GM23338 (cell line): ENCODE results near the gene AIM2. TPM values are rescaled to one million over a fixed set of nuclear protein-coding genes. Genes with fewer than 3 reads are reported as not detected.

Experiments
- ATAC-seq: fragments of 200-7000 bp; cut with Tn5 transposase; 3 replicates; pipeline ENCODE4 v1.9.1; 2020
- DNase-seq: peaks from one replicate; pipeline ENCODE4 v3.0.0-alpha.2; 2015; ENCODE audit warnings: low spot score
- H2AFZ ChIP-seq: fragments of 200-600 bp; sonication (generic); 2 replicates; pipeline ENCODE4 v1.8.0; 2016; ENCODE audit warnings: antibody characterized with exemption, mild to moderate bottlenecking, moderate library complexity
- H3F3A ChIP-seq: fragments of 200-600 bp; sonication (generic); replicated peaks from 2 replicates; pipeline ENCODE4 v1.8.0; 2017; ENCODE audit warnings: antibody characterized with exemption, mixed run types, low read depth
- H3K27ac ChIP-seq: fragments of 200-600 bp; sonication (generic); 2 replicates; pipeline ENCODE4 v1.6.1; 2016; ENCODE audit warnings: low read depth
- H3K27me3 ChIP-seq: fragments of 200-600 bp; sonication (generic); 2 replicates; pipeline ENCODE4 v1.8.0; 2016; ENCODE audit warnings: mild to moderate bottlenecking, mixed run types, moderate library complexity; ENCODE audit not compliant: insufficient read depth
- H3K36me3 ChIP-seq: fragments of 200-600 bp; sonication (generic); 2 replicates; pipeline ENCODE4 v1.8.0; 2016; ENCODE audit warnings: mild to moderate bottlenecking; ENCODE audit not compliant: insufficient read depth
- H3K4me1 ChIP-seq: fragments of 200-600 bp; sonication (generic); 2 replicates; pipeline ENCODE4 v1.8.0; 2016; ENCODE audit warnings: mild to moderate bottlenecking, moderate library complexity; ENCODE audit not compliant: insufficient read depth
- H3K4me2 ChIP-seq: fragments of 200-600 bp; sonication (generic); 2 replicates; pipeline ENCODE4 v1.7.1; 2017; ENCODE audit warnings: mixed run types
- H3K4me3 ChIP-seq: fragments of 200-600 bp; sonication (generic); 2 replicates; pipeline ENCODE4 v1.6.1; 2016; ENCODE audit warnings: mixed run types
- H3K79me2 ChIP-seq: fragments of 200-600 bp; sonication (generic); replicated peaks from 2 replicates; pipeline ENCODE4 v1.8.0; 2017; ENCODE audit warnings: mild to moderate bottlenecking; ENCODE audit not compliant: insufficient read depth
- H3K9me2 ChIP-seq: fragments of 200-600 bp; sonication (generic); 2 replicates; pipeline ENCODE4 v1.8.0; 2017; ENCODE audit not compliant: insufficient read depth
- H4K20me1 ChIP-seq: fragments of 200-600 bp; sonication (generic); replicated peaks from 2 replicates; pipeline ENCODE4 v1.8.0; 2017; ENCODE audit warnings: mild to moderate bottlenecking; ENCODE audit not compliant: insufficient read depth
- H3K27ac Mint-ChIP-seq: 2 replicates; pipeline ENCODE4 v1.8.0; 2020; ENCODE audit warnings: inconsistent platforms, mild to moderate bottlenecking, moderate library complexity, mixed read lengths
- H3K27me3 Mint-ChIP-seq: 3 replicates; pipeline ENCODE4 v1.8.0; 2022; ENCODE audit warnings: low read depth, mild to moderate bottlenecking, moderate library complexity, mixed read lengths, inconsistent platforms; ENCODE audit not compliant: insufficient read depth, poor library complexity
- H3K36me3 Mint-ChIP-seq: 3 replicates; pipeline ENCODE4 v1.8.0; 2021; ENCODE audit warnings: low read depth, mild to moderate bottlenecking, inconsistent platforms, moderate library complexity, mixed read lengths
- H3K4me1 Mint-ChIP-seq: 3 replicates; pipeline ENCODE4 v1.8.0; 2020; ENCODE audit warnings: mild to moderate bottlenecking, inconsistent platforms, mixed read lengths
- H3K4me3 Mint-ChIP-seq: 3 replicates; pipeline ENCODE4 v1.8.0; 2021; ENCODE audit warnings: moderate library complexity, mild to moderate bottlenecking, inconsistent platforms, mixed read lengths
- H3K9me3 Mint-ChIP-seq: 3 replicates; pipeline ENCODE4 v1.8.0; 2020; ENCODE audit warnings: moderate library complexity, mild to moderate bottlenecking, inconsistent platforms, mixed read lengths
- CREB1 ChIP-seq: fragments of 250-450 bp; sonication (Bioruptor Pico); IDR thresholded peaks from 2 replicates; pipeline ENCODE4 v1.5.0; 2020; ENCODE audit warnings: low read depth, mild to moderate bottlenecking, moderate library complexity
- ETS1 ChIP-seq: IDR thresholded peaks from 2 replicates; pipeline ENCODE4 v1.6.1; 2016; ENCODE audit warnings: antibody characterized with exemption
- EZH2 ChIP-seq: fragments of 200-600 bp; sonication (generic); IDR thresholded peaks from one replicate; pipeline ENCODE4 v1.8.0; 2017; ENCODE audit warnings: antibody characterized with exemption, mild to moderate bottlenecking, low read depth; ENCODE audit not compliant: unreplicated experiment
- EZH2phosphoT487 ChIP-seq: fragments of 200-600 bp; sonication (generic); IDR thresholded peaks from one replicate; pipeline ENCODE4 v1.8.1; 2018; ENCODE audit warnings: antibody characterized with exemption; ENCODE audit not compliant: unreplicated experiment
- NANOG ChIP-seq: IDR thresholded peaks from 2 replicates; pipeline ENCODE4 v1.6.1; 2016; ENCODE audit warnings: antibody characterized with exemption, borderline replicate concordance
- POLR2AphosphoS5 ChIP-seq: IDR thresholded peaks from 2 replicates; pipeline ENCODE4 v1.6.1; 2016; ENCODE audit warnings: antibody characterized with exemption, low read depth
- ZNF114 ChIP-seq: fragments of 250-450 bp; sonication (Bioruptor Pico); IDR thresholded peaks from 2 replicates; pipeline ENCODE4 v1.5.0; 2020; ENCODE audit warnings: mild to moderate bottlenecking, moderate library complexity
- ZNF462 ChIP-seq: fragments of 250-450 bp; sonication (Bioruptor Pico); IDR thresholded peaks from 2 replicates; pipeline ENCODE4 v1.5.0; 2020; ENCODE audit warnings: mild to moderate bottlenecking, moderate library complexity
- polyA plus RNA-seq: library from polyadenylated mRNA; unstranded; fragments of >200 nt; fragmentation: Nextera tagmentation; extraction: Ambion mirVana; gene quantifications from 2 replicates; pipeline ENCODE4 v1.2.1, GENCODE V29; 2016
- total RNA-seq: library from RNA; depleted of rRNA; stranded (reverse); fragments of >200 nt; shearing (Covaris generic); gene quantifications from 2 replicates; pipeline ENCODE4 v1.2.3, GENCODE V29; 2014

The AIM2 gene
- total and polyA plus RNA-seq, 2 experiments from 2014 or later = 1.5 to 2.5 TPM

- H3K9me2 ChIP-seq = no peaks in the 10 kb centered on the region
- H3K4me2 ChIP-seq = peak overlapping the region; percentile 2; the same call in 1 of the 2 replicates
- H2AFZ ChIP-seq = no peak overlapping the region
- no peak overlapping the region for H3K27ac Mint-ChIP-seq
- no peaks in the 10 kb centered on the region for H3K27me3 ChIP-seq
- H3K27ac ChIP-seq = no peak overlapping the region
- DNase-seq = no peak
- ATAC-seq = no peak
- peaks cover 9% of the 10 kb centered on the region; the same call in 1 of the 2 replicates for H3K4me1 ChIP-seq
- no peak overlapping the region for H3K4me3 Mint-ChIP-seq
- H3F3A ChIP-seq = no peaks in the 10 kb centered on the region
- no peaks in the 10 kb centered on the region for H3K36me3 Mint-ChIP-seq
- no peaks in the 10 kb centered on the region for H3K9me3 Mint-ChIP-seq
- no peaks in the 10 kb centered on the region for H3K79me2 ChIP-seq
- no peaks in the 10 kb centered on the region for H4K20me1 ChIP-seq
- H3K4me1 Mint-ChIP-seq = peaks cover 15% of the 10 kb centered on the region
- no peaks in the 10 kb centered on the region for H3K36me3 ChIP-seq
- TF ChIP-seq ZNF462 (CRISPR knock-in tag) (no peak), ZNF114 (CRISPR knock-in tag) (no peak), EZH2 (no peak), ETS1 (no peak), CREB1 (no peak), POLR2AphosphoS5 (no peak), NANOG (no peak), EZH2phosphoT487 (no peak)
- no peak overlapping the region for H3K4me3 ChIP-seq
- H3K27me3 Mint-ChIP-seq = no peaks in the 10 kb centered on the region
Measured at GRCh38 chr1:159121526-159121925, 45.0 kb upstream of the AIM2 start.
